Measurements from ENCODE around the gene PRDM7. TPM values are rescaled to one million over a fixed set of nuclear protein-coding genes. Genes with fewer than 3 reads are reported as not detected.
"Not testable (repeated sequence)": the region's sequence is repeated elsewhere in the genome, so short reads cannot be mapped to it uniquely, and the experiment has no call there.

The PRDM7 gene
- total RNA-seq, 1 donor from 2014 or later, result not detected

DNA sequence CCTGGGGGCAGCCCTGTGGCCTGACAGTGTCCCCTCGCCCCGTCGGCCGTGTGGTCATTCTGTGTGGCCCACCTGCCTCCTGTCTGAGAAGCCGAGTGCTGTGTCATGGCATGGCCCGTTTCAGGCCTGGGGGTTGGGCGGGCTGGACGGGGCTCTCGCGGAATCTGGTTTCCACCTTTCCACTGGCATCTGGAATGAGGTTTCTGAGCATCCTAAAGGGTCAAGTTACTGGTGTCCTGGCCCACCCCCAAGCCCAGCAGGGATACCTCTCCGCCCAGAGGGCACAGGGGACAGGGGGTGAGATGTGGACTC is 65.7 kb downstream of the PRDM7 start:
- TF ChIP-seq, protein P1, sequence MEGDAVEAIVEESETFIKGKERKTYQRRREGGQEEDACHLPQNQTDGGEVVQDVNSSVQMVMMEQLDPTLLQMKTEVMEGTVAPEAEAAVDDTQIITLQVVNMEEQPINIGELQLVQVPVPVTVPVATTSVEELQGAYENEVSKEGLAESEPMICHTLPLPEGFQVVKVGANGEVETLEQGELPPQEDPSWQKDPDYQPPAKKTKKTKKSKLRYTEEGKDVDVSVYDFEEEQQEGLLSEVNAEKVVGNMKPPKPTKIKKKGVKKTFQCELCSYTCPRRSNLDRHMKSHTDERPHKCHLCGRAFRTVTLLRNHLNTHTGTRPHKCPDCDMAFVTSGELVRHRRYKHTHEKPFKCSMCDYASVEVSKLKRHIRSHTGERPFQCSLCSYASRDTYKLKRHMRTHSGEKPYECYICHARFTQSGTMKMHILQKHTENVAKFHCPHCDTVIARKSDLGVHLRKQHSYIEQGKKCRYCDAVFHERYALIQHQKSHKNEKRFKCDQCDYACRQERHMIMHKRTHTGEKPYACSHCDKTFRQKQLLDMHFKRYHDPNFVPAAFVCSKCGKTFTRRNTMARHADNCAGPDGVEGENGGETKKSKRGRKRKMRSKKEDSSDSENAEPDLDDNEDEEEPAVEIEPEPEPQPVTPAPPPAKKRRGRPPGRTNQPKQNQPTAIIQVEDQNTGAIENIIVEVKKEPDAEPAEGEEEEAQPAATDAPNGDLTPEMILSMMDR (IDR thresholded peaks at IDR 0.05), result no peak
- Mint-ChIP-seq H3K4me1 (ENCODE audit: unreplicated experiment) (no peaks in the 10 kb centered on the region), H3K9me3 (ENCODE audit: unreplicated experiment) (no peaks in the 10 kb centered on the region), H3K4me3 (ENCODE audit: unreplicated experiment) (no peak overlapping the region), H3K27ac (ENCODE audit: unreplicated experiment) (no peak overlapping the region), H3K27me3 (ENCODE audit: unreplicated experiment) (no peaks in the 10 kb centered on the region), H3K36me3 (ENCODE audit: unreplicated experiment) (no peaks in the 10 kb centered on the region)
- DNase-seq (ENCODE audit: extremely low spot score, unreplicated experiment), result no peak

DNA sequence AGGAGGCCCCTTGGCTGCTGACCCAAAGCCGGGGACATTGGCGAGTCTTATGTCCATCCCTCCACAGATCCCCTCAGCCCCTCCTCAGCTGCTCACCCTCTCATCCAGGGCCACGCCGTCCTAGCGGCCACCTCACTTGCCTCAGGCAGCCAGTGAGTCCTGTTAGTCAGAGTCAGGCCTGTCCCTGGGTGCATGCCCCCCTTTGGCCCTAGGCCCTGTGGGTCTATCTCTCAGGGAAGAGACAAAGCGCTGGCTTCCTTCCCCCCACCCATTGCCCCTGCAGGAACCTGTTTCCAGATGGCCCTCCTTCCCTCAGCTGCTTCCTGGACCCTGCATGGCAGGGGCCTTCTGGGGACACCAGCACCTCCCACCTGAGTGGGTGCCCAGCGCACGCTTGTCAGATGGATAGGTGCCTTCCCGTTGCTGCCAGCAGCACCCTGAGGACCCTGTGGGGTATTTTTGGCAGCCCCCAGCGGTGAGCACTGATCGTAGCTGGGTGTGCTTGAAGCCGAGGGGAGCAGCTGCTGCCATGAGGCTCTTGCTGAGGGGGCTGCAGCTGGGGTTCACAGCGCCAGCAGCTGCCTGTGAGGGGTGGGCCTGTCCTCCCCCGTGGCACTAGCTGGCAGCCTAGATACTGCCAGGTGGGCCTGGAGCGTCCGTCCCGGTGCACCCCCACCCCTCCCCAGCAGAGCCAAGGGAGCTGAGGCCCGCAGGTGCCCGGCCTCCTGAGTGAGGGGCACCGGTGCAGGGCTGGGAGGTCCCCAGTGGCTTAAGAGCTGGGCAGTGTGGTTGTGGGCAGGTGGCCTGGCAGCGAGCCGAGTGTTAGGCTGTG is 66.2 kb downstream of the PRDM7 start:
- Mint-ChIP-seq H3K36me3 (ENCODE audit: unreplicated experiment) (no peaks in the 10 kb centered on the region), H3K27me3 (ENCODE audit: unreplicated experiment) (no peaks in the 10 kb centered on the region)

DNA sequence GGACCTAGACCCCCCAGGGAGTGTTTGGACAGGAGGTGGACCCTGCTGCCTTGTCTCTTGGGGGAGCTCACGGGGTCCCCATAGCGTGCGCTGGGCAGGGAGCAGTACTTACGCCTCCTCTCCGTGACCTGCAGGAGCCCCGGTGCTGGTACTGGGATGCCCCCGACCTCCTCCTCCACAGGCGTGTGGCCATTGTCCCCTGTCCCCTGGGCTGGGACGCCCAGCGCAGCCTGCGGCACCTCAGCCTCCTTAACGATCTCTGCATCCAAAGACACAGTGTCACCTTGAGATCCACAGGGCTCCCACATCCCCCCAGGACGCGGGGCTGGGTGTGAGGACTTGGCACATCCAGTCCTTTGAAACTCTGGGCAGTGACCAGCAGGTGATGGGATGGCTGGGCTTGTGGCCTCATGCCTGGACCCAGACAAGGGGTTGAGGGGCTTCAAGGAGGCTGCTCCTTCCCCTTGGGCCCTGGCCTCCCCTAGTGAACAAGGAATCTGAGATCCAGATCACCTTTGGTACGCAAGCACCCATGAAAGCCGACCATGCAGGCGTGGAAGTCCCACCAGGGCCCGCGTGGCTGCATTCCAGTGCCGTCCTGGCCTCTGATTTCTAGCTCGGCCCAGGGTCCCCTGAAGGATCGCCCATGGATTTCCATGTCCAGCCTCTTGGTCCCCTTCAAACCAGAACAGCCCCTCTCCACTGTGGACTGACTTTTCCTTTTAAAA is 67.8 kb downstream of the PRDM7 start:
- no peak overlapping the region for H3K4me3 Mint-ChIP-seq (ENCODE audit: unreplicated experiment)
- no peaks in the 10 kb centered on the region for H3K36me3 Mint-ChIP-seq (ENCODE audit: unreplicated experiment)
- no peak for DNase-seq (ENCODE audit: extremely low spot score, unreplicated experiment)
- no peak overlapping the region for H3K27ac Mint-ChIP-seq (ENCODE audit: unreplicated experiment)
- no peaks in the 10 kb centered on the region for H3K27me3 Mint-ChIP-seq (ENCODE audit: unreplicated experiment)
- H3K4me1 Mint-ChIP-seq (ENCODE audit: unreplicated experiment), result peaks cover 3% of the 10 kb centered on the region
- H3K9me3 Mint-ChIP-seq (ENCODE audit: unreplicated experiment), result no peaks in the 10 kb centered on the region
- TF ChIP-seq, protein P1 (IDR thresholded peaks at IDR 0.05), result no peak

More for the DNA sequence above, 66.2 kb downstream of the PRDM7 start:
- Mint-ChIP-seq H3K27ac (ENCODE audit: unreplicated experiment) (no peak overlapping the region), H3K4me1 (ENCODE audit: unreplicated experiment) (no peaks in the 10 kb centered on the region), H3K4me3 (ENCODE audit: unreplicated experiment) (no peak overlapping the region), H3K9me3 (ENCODE audit: unreplicated experiment) (no peaks in the 10 kb centered on the region)
- TF ChIP-seq, protein P1 (IDR thresholded peaks at IDR 0.05), result no peak
- no peak for DNase-seq (ENCODE audit: extremely low spot score, unreplicated experiment)

DNA sequence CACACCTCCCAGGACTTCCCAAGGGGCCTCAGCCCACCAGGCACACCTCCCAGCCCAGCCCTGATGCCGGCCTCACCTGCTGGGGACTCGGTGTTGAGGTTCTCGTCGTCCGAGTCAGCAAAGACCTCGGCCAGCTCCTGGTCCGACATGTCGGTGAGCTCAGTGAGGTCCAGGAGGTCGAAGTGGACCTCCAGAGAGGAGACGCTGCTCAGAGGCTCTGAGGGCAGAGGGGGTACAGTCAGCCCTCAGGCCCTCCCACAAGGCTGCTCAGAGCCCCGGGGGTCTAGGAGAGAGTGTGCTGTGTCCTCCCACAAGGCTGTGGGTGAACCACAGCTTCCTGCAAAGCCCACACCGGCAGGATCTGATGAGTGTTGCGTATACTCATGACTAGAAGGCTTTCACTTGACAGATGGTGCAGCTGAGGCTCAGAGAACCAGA is 68.4 kb downstream of the PRDM7 start:
- no peaks in the 10 kb centered on the region for H3K9me3 Mint-ChIP-seq (ENCODE audit: unreplicated experiment)
- no peak overlapping the region for H3K27ac Mint-ChIP-seq (ENCODE audit: unreplicated experiment)
- DNase-seq (ENCODE audit: extremely low spot score, unreplicated experiment), result no peak
- TF ChIP-seq, protein P1 (IDR thresholded peaks at IDR 0.05), result no peak
- H3K27me3 Mint-ChIP-seq (ENCODE audit: unreplicated experiment), result no peaks in the 10 kb centered on the region
- H3K4me3 Mint-ChIP-seq (ENCODE audit: unreplicated experiment), result no peak overlapping the region
- H3K4me1 Mint-ChIP-seq (ENCODE audit: unreplicated experiment), result peaks cover 3% of the 10 kb centered on the region
- no peaks in the 10 kb centered on the region for H3K36me3 Mint-ChIP-seq (ENCODE audit: unreplicated experiment)

DNA sequence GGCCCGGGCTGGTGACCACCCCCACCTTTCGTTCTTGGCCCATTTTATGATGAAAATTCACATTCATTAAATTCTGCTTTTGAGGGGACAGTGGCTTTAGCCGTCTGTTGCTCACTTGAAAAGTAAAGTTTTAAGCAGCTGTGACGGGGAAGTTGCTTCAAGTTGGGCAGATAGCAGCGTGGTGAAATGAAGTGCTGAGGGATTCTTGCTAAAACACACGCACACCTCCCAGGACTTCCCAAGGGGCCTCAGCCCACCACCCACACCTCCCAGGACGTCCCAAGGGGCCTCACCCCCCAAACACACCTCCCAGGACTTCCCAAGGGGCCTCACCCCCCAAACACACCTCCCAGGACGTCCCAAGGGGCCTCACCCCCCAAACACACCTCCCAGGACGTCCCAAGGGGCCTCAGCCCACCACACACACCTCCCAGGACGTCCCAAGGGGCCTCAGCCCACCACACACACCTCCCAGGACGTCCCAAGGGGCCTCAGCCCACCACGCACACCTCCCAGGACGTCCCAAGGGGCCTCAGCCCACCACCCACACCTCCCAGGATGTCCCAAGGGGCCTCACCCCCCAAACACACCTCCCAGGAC is 69.4 kb downstream of the PRDM7 start:
- DNase-seq (ENCODE audit: extremely low spot score, unreplicated experiment); H3K36me3 Mint-ChIP-seq (ENCODE audit: unreplicated experiment); H3K4me1 Mint-ChIP-seq (ENCODE audit: unreplicated experiment); H3K9me3 Mint-ChIP-seq (ENCODE audit: unreplicated experiment); H3K27me3 Mint-ChIP-seq (ENCODE audit: unreplicated experiment); H3K4me3 Mint-ChIP-seq (ENCODE audit: unreplicated experiment); H3K27ac Mint-ChIP-seq (ENCODE audit: unreplicated experiment): not testable (repeated sequence)
